Amygdala (tissue), 56 donors: ENCODE measurements around the gene FNDC11.
"Not testable (repeated sequence)": the region's sequence is repeated elsewhere in the genome, so short reads cannot be mapped to it uniquely, and the experiment has no call there.

Experiments
- DNase-seq, 56 donors: peaks; one replicate each; lab custom pipeline; 2025; lab: John Stamatoyannopoulos, UW

Gene FNDC11

GRCh38 chr20:63564036-63564810 lies 10.3 kb downstream of the FNDC11 start:
- no peak for DNase-seq

- no peak for DNase-seq
Observed at GRCh38 chr20:63565021-63565698, 11.2 kb downstream of the FNDC11 start.

GRCh38 chr20:63565699-63566335 lies 11.9 kb downstream of the FNDC11 start:
- no peak for DNase-seq

- no peak for DNase-seq
Observed at GRCh38 chr20:63566395-63567135, 12.6 kb downstream of the FNDC11 start.

GRCh38 chr20:63567136-63567385 lies 13.1 kb downstream of the FNDC11 start:
- no peak for DNase-seq

- DNase-seq: peak in 7 of 56 donors; percentile 10 to 37 (median 16)
Observed at GRCh38 chr20:63567386-63568169, 13.6 kb downstream of the FNDC11 start.

GRCh38 chr20:63568170-63568981 lies 14.4 kb downstream of the FNDC11 start:
- no peak for DNase-seq

- peak in 1 of 56 donors; percentile 11 for DNase-seq
Observed at GRCh38 chr20:63568986-63569949, 15.3 kb downstream of the FNDC11 start.

GRCh38 chr20:63570281-63571086 lies 16.5 kb downstream of the FNDC11 start:
- DNase-seq: no peak

GRCh38 chr20:63571087-63571478 lies 17.1 kb downstream of the FNDC11 start:
- DNase-seq: not testable (repeated sequence)

- DNase-seq: no peak
Observed at GRCh38 chr20:63572071-63572787, 18.3 kb downstream of the FNDC11 start.

- DNase-seq: no peak
Observed at GRCh38 chr20:63572788-63573646, 19.1 kb downstream of the FNDC11 start.

- no peak for DNase-seq
Observed at GRCh38 chr20:63573647-63574131, 19.7 kb downstream of the FNDC11 start.

- peak in 26 of 56 donors; percentile 7 to 61 (median 29) for DNase-seq
Observed at GRCh38 chr20:63574156-63574828, 20.3 kb downstream of the FNDC11 start, which contains the start of gene HELZ2. TSS of gene HELZ2 (minus strand) at chr20:63574239. CDS start at chr20:63572385, 1,854 bp downstream.
